HG02588 (cell line): ENCODE measurements around the gene IL12RB2.

Experiments used
- ATAC-seq: cut with Tn5 transposase; IDR thresholded peaks from one replicate; pipeline ENCODE4 v1.9.1; 2021; ENCODE audit warnings: mild to moderate bottlenecking, moderate library complexity; ENCODE audit not compliant: unreplicated experiment

IL12RB2 gene

GRCh38 chr1:67313934-67314671, 6.4 kb downstream of the IL12RB2 start:
- no peak for ATAC-seq

GRCh38 chr1:67314696-67315095, 7.0 kb downstream of the IL12RB2 start:
- ATAC-seq = no peak

- ATAC-seq = no peak
Observed at GRCh38 chr1:67316180-67316902, 8.7 kb downstream of the IL12RB2 start.

GRCh38 chr1:67316918-67317317, 9.2 kb downstream of the IL12RB2 start:
- ATAC-seq = no peak

GRCh38 chr1:67317803-67318202, 10.1 kb downstream of the IL12RB2 start:
- no peak for ATAC-seq

- no peak for ATAC-seq
Observed at GRCh38 chr1:67322442-67322841, 14.8 kb downstream of the IL12RB2 start.

GRCh38 chr1:67323087-67323486, 15.4 kb downstream of the IL12RB2 start:
- no peak for ATAC-seq

- ATAC-seq = no peak
Observed at GRCh38 chr1:67324068-67324467, 16.4 kb downstream of the IL12RB2 start.

GRCh38 chr1:67327864-67328466, 20.3 kb downstream of the IL12RB2 start:
- ATAC-seq = no peak

- peak; percentile 95 for ATAC-seq
Observed at GRCh38 chr1:67332653-67333529, 25.2 kb downstream of the IL12RB2 start.

- no peak for ATAC-seq
Observed at GRCh38 chr1:67333603-67334002, 25.9 kb downstream of the IL12RB2 start.

GRCh38 chr1:67335411-67335810, 27.7 kb downstream of the IL12RB2 start:
- no peak for ATAC-seq

GRCh38 chr1:67336157-67336556, 28.5 kb downstream of the IL12RB2 start:
- no peak for ATAC-seq

- no peak for ATAC-seq
Observed at GRCh38 chr1:67336783-67337182, 29.1 kb downstream of the IL12RB2 start.

GRCh38 chr1:67338642-67339041, 31.0 kb downstream of the IL12RB2 start:
- ATAC-seq = no peak

- peak; percentile 33 for ATAC-seq
Observed at GRCh38 chr1:67339623-67340343, 32.1 kb downstream of the IL12RB2 start.

- ATAC-seq = no peak
Observed at GRCh38 chr1:67342076-67342890, 34.6 kb downstream of the IL12RB2 start.

- ATAC-seq = no peak
Observed at GRCh38 chr1:67345556-67345955, 37.9 kb downstream of the IL12RB2 start.

- ATAC-seq = no peak
Observed at GRCh38 chr1:67346982-67347381, 39.3 kb downstream of the IL12RB2 start.
